A549 (cell line): Measurements from ENCODE around the gene FADS6. TPM values are rescaled to one million over a fixed set of nuclear protein-coding genes. Genes with fewer than 3 reads are reported as not detected.

ENCODE experiments used
- ATAC-seq, 2 experiments: fragments of 200-7000 bp in 1 of 2; fragments of >200 bp in 1 of 2; cut with Nextera tagmentation in 1 of 2; cut with Tn5 transposase in 1 of 2; 3 replicates each; pipeline versions ENCODE4 v1.8.0 to v1.9.1; 2018 to 2020; ENCODE audit warnings: mild to moderate bottlenecking in 1 of 2, moderate library complexity in 1 of 2
- CTCF ChIA-PET: fragments of 300-600 bp; sonication (Branson Sonifier 250); formaldehyde crosslinking; extraction: SDS; loops from one replicate; lab custom pipeline; 2021; ENCODE audit warnings: antibody characterized with exemption, inconsistent platforms; lab: Yijun Ruan, JAX
- POLR2A ChIA-PET: fragments of 350-600 bp; formaldehyde crosslinking; extraction: SDS; loops from one replicate; lab custom pipeline; 2021; ENCODE audit warnings: antibody characterized with exemption, inconsistent platforms; lab: Yijun Ruan, JAX
- DNase-seq, 2 experiments: peaks; one replicate each; pipeline versions ENCODE4 v3.0.0 to v3.0.0-alpha.2; 2011 to 2016; ENCODE audit warnings: low read depth in 1 of 2, low spot score in 1 of 2
- FAIRE-seq: peaks from 2 replicates; lab custom pipeline; 2011; peaks lifted over from hg19 to GRCh38; lab: Jason Lieb, UNC
- H3K27ac ChIP-seq, 2 experiments: fragments of >200 bp; sonication (Bioruptor Twin); formaldehyde crosslinking; 3 replicates each; pipeline ENCODE4 v1.5.1; 2016 to 2017
- H3K4me1 ChIP-seq: fragments of >200 bp; sonication (Bioruptor Twin); formaldehyde crosslinking; 3 replicates; pipeline ENCODE4 v1.6.1; 2016
- H3K4me2 ChIP-seq: fragments of >200 bp; sonication (Bioruptor Twin); formaldehyde crosslinking; 3 replicates; pipeline ENCODE4 v1.6.1; 2016
- H3K4me3 ChIP-seq: fragments of >200 bp; sonication (Bioruptor Twin); formaldehyde crosslinking; 3 replicates; pipeline ENCODE4 v1.5.1; 2016
- H3K9me3 ChIP-seq: fragments of >200 bp; sonication (Bioruptor Twin); formaldehyde crosslinking; 3 replicates; pipeline ENCODE4 v1.6.1; 2016
- CHD2 ChIP-seq: fragments of 150-350 bp; IDR thresholded peaks from 2 replicates; pipeline ENCODE4 v1.6.1; 2014; ENCODE audit warnings: low read length; ENCODE audit not compliant: partially characterized antibody
- EHMT2 ChIP-seq: fragments of 200-600 bp; sonication (generic); IDR thresholded peaks from 2 replicates; pipeline ENCODE4 v1.6.1; 2016; ENCODE audit warnings: antibody characterized with exemption, low read depth, mild to moderate bottlenecking, moderate library complexity
- ESRRA ChIP-seq: fragments of 150-350 bp; IDR thresholded peaks from 2 replicates; pipeline ENCODE4 v1.6.1; 2014; ENCODE audit warnings: mild to moderate bottlenecking, low read length, borderline replicate concordance
- FOSL2 ChIP-seq, 2 experiments: fragments of 450-650 bp in 1 of 2; fragments of >200 bp in 1 of 2; sonication (Bioruptor Twin) in 1 of 2; formaldehyde crosslinking; IDR thresholded peaks; 2 replicates each; pipeline versions ENCODE4 v1.5.0 to v1.6.1; 2016 to 2020; ENCODE audit warnings: mild to moderate bottlenecking in 1 of 2, moderate library complexity in 1 of 2
- FOXS1 ChIP-seq: fragments of 250-450 bp; sonication (Bioruptor Pico); IDR thresholded peaks from 2 replicates; pipeline ENCODE4 v1.5.0; 2020; ENCODE audit warnings: mild to moderate bottlenecking, moderate library complexity
- GATA3 ChIP-seq: IDR thresholded peaks from 2 replicates; pipeline ENCODE4 v1.6.1; 2012; ENCODE audit warnings: borderline replicate concordance
- HDAC2 ChIP-seq: fragments of 200-600 bp; sonication (generic); IDR thresholded peaks from 2 replicates; pipeline ENCODE4 v1.6.1; 2016
- HOXA7 ChIP-seq: fragments of 250-450 bp; sonication (Bioruptor Pico); IDR thresholded peaks from 2 replicates; pipeline ENCODE4 v1.5.0; 2020; ENCODE audit warnings: mild to moderate bottlenecking, moderate library complexity
- HOXB13 ChIP-seq: fragments of 250-450 bp; sonication (Bioruptor Pico); IDR thresholded peaks from 2 replicates; pipeline ENCODE4 v1.5.0; 2020; ENCODE audit warnings: low read depth, mild to moderate bottlenecking, moderate library complexity
- HOXB5 ChIP-seq: fragments of 250-450 bp; sonication (Bioruptor Pico); IDR thresholded peaks from 2 replicates; pipeline ENCODE4 v1.5.0; 2020; ENCODE audit warnings: mild to moderate bottlenecking, moderate library complexity
- JUN ChIP-seq, 2 experiments: fragments of >200 bp; sonication (Bioruptor Twin); formaldehyde crosslinking; IDR thresholded peaks; 2 replicates in 1 of 2; 3 replicates in 1 of 2; pipeline ENCODE4 v1.6.1; 2016 to 2017
- JUNB ChIP-seq: fragments of >200 bp; sonication (Bioruptor Twin); formaldehyde crosslinking; IDR thresholded peaks from 2 replicates; pipeline ENCODE4 v1.6.1; 2016
- KDM1A ChIP-seq: fragments of 200-600 bp; sonication (generic); IDR thresholded peaks from 2 replicates; pipeline ENCODE4 v1.6.1; 2016; ENCODE audit warnings: low read depth, mild to moderate bottlenecking
- MAFK ChIP-seq: fragments of 450-650 bp; IDR thresholded peaks from 2 replicates; pipeline ENCODE4 v1.6.1; 2014; ENCODE audit not compliant: partially characterized antibody
- MAZ ChIP-seq: fragments of 150-350 bp; IDR thresholded peaks from 2 replicates; pipeline ENCODE4 v1.6.1; 2014; ENCODE audit warnings: antibody characterized with exemption, low read depth, low read length, borderline replicate concordance
- NPAS2 ChIP-seq: fragments of 250-450 bp; sonication (Bioruptor Pico); IDR thresholded peaks from 2 replicates; pipeline ENCODE4 v1.8.0; 2022; ENCODE audit warnings: mild to moderate bottlenecking, moderate library complexity, borderline replicate concordance
- PHF8 ChIP-seq: fragments of 200-600 bp; sonication (generic); IDR thresholded peaks from 2 replicates; pipeline ENCODE4 v1.6.1; 2016; ENCODE audit warnings: low read depth, mild to moderate bottlenecking, antibody characterized with exemption, moderate library complexity, borderline replicate concordance
- POLR2A ChIP-seq: IDR thresholded peaks from 2 replicates; pipeline ENCODE4 v1.6.1; 2012; ENCODE audit warnings: mild to moderate bottlenecking, low read length
- RAD21 ChIP-seq, 2 experiments: fragments of >200 bp in 1 of 2; sonication (Bioruptor Twin) in 1 of 2; formaldehyde crosslinking in 1 of 2; IDR thresholded peaks in 1 of 2; conservative IDR thresholded peaks in 1 of 2; 2 replicates in 1 of 2; 3 replicates in 1 of 2; pipeline ENCODE4 v1.6.1; 2012 to 2018; ENCODE audit warnings: inconsistent platforms in 1 of 2
- RFX5 ChIP-seq: fragments of 450-650 bp; IDR thresholded peaks from 2 replicates; pipeline ENCODE4 v1.7.1; 2014; ENCODE audit warnings: antibody characterized with exemption, mild to moderate bottlenecking, moderate library complexity
- SMC3 ChIP-seq: fragments of >200 bp; sonication (Bioruptor Twin); formaldehyde crosslinking; IDR thresholded peaks from 3 replicates; pipeline ENCODE4 v1.6.1; 2018; ENCODE audit warnings: inconsistent platforms
- SREBF2 ChIP-seq: fragments of 450-650 bp; IDR thresholded peaks from 2 replicates; pipeline ENCODE4 v1.6.1; 2014; ENCODE audit warnings: mild to moderate bottlenecking, moderate library complexity
- TFCP2L1 ChIP-seq: fragments of 250-450 bp; sonication (Bioruptor Pico); IDR thresholded peaks from 2 replicates; pipeline ENCODE4 v1.5.0; 2021; ENCODE audit warnings: mild to moderate bottlenecking
- ZC3H11A ChIP-seq: fragments of 450-650 bp; IDR thresholded peaks from 2 replicates; pipeline ENCODE4 v1.6.1; 2014; ENCODE audit warnings: antibody characterized with exemption, mild to moderate bottlenecking
- ZFP36 ChIP-seq: fragments of 450-650 bp; IDR thresholded peaks from 2 replicates; pipeline ENCODE4 v1.6.1; 2014; ENCODE audit warnings: borderline replicate concordance; ENCODE audit not compliant: partially characterized antibody
- WGBS: methylation state at CpG from one replicate; pipeline ENCODE4 v1.1.6; 2017; ENCODE audit errors: missing lambda C conversion rate; 5-methylcytosine and 5-hydroxymethylcytosine counted together
- polyA plus RNA-seq, 4 experiments: library from polyadenylated mRNA; depleted of rRNA in 3 of 4; stranded (reverse); fragments of >200 nt; fragmentation: RNase III in 1 of 4; extraction: RNeasy Plus Mini Kit Qiagen cat#74134 plus additional on column Dnase treatment in 1 of 4; gene quantifications; 2 replicates in 3 of 4; 3 replicates in 1 of 4; pipeline ENCODE4 v1.2.3, GENCODE V29; 2011 to 2017
- TF ChIP-seq, protein P1 (sequence below): IDR thresholded peaks from 2 replicates; pipeline ENCODE4 v1.6.1; 2012
- TF ChIP-seq, protein P2 (sequence below): fragments of >200 bp; sonication (Bioruptor Twin); formaldehyde crosslinking; IDR thresholded peaks from 3 replicates; pipeline ENCODE4 v1.5.1; 2016
- TF ChIP-seq, protein P3 (sequence below): fragments of >200 bp; sonication (Bioruptor Twin); formaldehyde crosslinking; IDR thresholded peaks from 3 replicates; pipeline ENCODE4 v1.6.1; 2016
- TF ChIP-seq, protein P4 (sequence below): fragments of 200-600 bp; sonication (generic); IDR thresholded peaks from 2 replicates; pipeline ENCODE4 v1.6.1; 2016; ENCODE audit warnings: antibody characterized with exemption, mild to moderate bottlenecking, moderate library complexity
- TF ChIP-seq, protein P5 (sequence below): fragments of 450-650 bp; IDR thresholded peaks from 2 replicates; pipeline ENCODE4 v1.6.1; 2014; ENCODE audit warnings: antibody characterized with exemption

The FADS6 gene
- polyA plus RNA-seq, 2 of the 4 experiments (the other 2 are of a cell fraction) = 0.04 TPM; not detected in 1

DNA sequence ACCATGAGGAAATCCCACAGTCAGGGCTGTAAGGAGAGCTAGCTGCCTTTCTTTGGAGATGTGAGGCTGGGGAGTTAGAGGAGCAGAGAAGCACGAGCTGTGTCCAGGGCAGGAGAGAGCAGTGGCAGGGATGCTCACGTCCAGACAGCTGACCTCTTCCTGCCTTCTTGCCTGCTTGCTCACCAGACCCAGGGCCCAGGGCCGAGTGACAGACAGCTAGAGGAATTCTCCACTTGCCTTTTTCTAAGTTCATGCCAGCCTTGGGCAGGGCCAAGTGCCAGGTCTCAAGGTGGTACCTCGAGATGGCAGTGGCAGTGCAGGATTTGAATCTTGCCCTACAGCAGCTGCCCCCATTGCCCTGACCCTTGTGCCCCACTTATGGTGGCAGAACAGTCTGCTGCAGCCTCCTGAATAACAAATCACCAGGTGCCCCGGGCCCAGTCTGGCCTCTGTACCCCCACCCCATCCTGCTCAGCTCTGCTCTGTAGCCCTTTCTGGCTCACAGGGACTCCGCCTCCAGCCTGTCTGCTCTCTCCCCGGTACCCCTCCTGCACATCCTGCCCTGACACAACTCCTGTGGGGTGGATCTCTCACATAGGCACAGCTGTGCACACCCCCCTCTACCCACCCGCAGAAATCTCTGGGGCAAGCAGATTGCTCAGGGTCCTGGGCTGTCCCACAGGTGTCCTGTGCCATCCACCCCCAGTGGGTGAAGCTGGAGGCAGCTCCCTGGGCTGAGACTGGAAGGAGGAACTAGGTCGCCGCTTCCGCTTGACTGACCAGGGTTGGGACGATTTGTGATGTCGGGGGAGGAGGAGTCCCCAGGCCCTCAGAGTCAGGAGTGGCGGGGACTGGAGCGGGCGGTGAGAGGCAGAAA lies 59.7 kb downstream of the FADS6 start:
- 69% methylated on average over 16 of the region's 16 CpGs for WGBS
- Histone ChIP-seq H3K4me2 (no peak overlapping the region), H3K9me3 (no peaks in the 10 kb centered on the region), H3K27ac (no peak overlapping the region), H3K4me1 (no peaks in the 10 kb centered on the region; the same call in 2 of the 3 replicates), H3K4me3 (no peak overlapping the region)
- ChIA-PET POLR2A (interaction anchor here (1.1 kb wide), 1 partner anchor 39 kb away, joined by 3 read pairs; the partner anchor contains the start of gene FDXR), CTCF (interaction anchor here (0.8 to 3.5 kb wide), 16 partner anchors 8 to 177 kb away, joined by 3 to 27 read pairs (median 4); partner anchors contain the start of gene GRIN2C)
- ATAC-seq = peak; percentile 45 to 62; a peak in 4 of 6 replicates
- FAIRE-seq = no peak
- DNase-seq = no peak
- TF ChIP-seq KDM1A = no peak
- TF ChIP-seq, protein P1, sequence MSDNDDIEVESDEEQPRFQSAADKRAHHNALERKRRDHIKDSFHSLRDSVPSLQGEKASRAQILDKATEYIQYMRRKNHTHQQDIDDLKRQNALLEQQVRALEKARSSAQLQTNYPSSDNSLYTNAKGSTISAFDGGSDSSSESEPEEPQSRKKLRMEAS = no peak
- TF ChIP-seq ESRRA = no peak
- TF ChIP-seq POLR2A = no peak
- TF ChIP-seq, protein P2, sequence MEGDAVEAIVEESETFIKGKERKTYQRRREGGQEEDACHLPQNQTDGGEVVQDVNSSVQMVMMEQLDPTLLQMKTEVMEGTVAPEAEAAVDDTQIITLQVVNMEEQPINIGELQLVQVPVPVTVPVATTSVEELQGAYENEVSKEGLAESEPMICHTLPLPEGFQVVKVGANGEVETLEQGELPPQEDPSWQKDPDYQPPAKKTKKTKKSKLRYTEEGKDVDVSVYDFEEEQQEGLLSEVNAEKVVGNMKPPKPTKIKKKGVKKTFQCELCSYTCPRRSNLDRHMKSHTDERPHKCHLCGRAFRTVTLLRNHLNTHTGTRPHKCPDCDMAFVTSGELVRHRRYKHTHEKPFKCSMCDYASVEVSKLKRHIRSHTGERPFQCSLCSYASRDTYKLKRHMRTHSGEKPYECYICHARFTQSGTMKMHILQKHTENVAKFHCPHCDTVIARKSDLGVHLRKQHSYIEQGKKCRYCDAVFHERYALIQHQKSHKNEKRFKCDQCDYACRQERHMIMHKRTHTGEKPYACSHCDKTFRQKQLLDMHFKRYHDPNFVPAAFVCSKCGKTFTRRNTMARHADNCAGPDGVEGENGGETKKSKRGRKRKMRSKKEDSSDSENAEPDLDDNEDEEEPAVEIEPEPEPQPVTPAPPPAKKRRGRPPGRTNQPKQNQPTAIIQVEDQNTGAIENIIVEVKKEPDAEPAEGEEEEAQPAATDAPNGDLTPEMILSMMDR = no peak
- TF ChIP-seq ZC3H11A = no peak
- no peak for TF ChIP-seq RAD21 (conservative IDR thresholded peaks at IDR 0.05 in 1 of 2, IDR thresholded peaks at IDR 0.05 in 1 of 2)
- no peak for TF ChIP-seq SMC3
- TF ChIP-seq SREBF2 = no peak
- no peak for TF ChIP-seq MAFK
- TF ChIP-seq, protein P3, sequence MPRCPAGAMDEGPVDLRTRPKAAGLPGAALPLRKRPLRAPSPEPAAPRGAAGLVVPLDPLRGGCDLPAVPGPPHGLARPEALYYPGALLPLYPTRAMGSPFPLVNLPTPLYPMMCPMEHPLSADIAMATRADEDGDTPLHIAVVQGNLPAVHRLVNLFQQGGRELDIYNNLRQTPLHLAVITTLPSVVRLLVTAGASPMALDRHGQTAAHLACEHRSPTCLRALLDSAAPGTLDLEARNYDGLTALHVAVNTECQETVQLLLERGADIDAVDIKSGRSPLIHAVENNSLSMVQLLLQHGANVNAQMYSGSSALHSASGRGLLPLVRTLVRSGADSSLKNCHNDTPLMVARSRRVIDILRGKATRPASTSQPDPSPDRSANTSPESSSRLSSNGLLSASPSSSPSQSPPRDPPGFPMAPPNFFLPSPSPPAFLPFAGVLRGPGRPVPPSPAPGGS = no peak
- no peak for TF ChIP-seq HOXB5 (CRISPR knock-in tag)
- no peak for TF ChIP-seq GATA3
- TF ChIP-seq HOXA7 = no peak
- TF ChIP-seq RFX5 = no peak
- TF ChIP-seq HOXB13 (CRISPR knock-in tag) = no peak
- TF ChIP-seq TFCP2L1 (CRISPR knock-in tag) = no peak

DNA sequence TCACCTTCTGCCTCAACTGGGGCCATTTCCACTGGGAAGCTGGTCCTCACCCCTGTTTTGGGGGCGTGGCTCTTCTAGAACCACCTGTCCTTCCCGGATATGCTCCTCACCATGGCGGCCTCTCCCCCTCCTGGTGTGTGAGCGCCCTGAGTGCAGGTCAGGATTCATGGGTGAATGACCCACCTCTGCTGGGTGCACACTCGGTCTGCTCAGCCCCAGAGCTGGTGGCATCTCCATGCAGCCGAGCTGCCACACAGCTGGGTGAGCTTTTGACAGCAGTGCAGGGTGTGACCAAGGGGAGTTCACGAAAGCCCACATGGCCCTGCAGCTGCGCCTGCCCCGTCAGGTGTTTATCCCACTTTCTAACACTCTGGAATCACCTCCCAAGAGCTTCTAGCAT lies 61.0 kb downstream of the FADS6 start:
- Histone ChIP-seq H3K4me1 (no peaks in the 10 kb centered on the region; the same call in 2 of the 3 replicates), H3K4me3 (no peak overlapping the region), H3K4me2 (no peak overlapping the region), H3K27ac (no peak overlapping the region), H3K9me3 (no peaks in the 10 kb centered on the region)
- CTCF ChIA-PET = interaction anchor here (1.6 to 14.6 kb wide), 9 partner anchors 11 to 87 kb away, joined by 4 to 131 read pairs (median 11); partner anchors contain the start of gene GRIN2C
- 91% methylated on average over 9 of the region's 9 CpGs for WGBS
- POLR2A ChIA-PET = no interaction called here
- DNase-seq (no peak), ATAC-seq (no peak), FAIRE-seq (no peak)
- TF ChIP-seq RAD21 (conservative IDR thresholded peaks at IDR 0.05 in 1 of 2, IDR thresholded peaks at IDR 0.05 in 1 of 2) (no peak), FOSL2 (IDR thresholded peaks at IDR 0.05) (no peak), FOSL2 (CRISPR knock-in tag; IDR thresholded peaks at IDR 0.05) (no peak), MAZ (no peak), EHMT2 (no peak), JUNB (no peak), JUN (IDR thresholded peaks at IDR 0.05) (no peak), NPAS2 (CRISPR knock-in tag) (no peak), CHD2 (no peak), HDAC2 (no peak), MAFK (no peak), PHF8 (no peak), FOXS1 (no peak), ZFP36 (no peak)
- TF ChIP-seq, protein P4, sequence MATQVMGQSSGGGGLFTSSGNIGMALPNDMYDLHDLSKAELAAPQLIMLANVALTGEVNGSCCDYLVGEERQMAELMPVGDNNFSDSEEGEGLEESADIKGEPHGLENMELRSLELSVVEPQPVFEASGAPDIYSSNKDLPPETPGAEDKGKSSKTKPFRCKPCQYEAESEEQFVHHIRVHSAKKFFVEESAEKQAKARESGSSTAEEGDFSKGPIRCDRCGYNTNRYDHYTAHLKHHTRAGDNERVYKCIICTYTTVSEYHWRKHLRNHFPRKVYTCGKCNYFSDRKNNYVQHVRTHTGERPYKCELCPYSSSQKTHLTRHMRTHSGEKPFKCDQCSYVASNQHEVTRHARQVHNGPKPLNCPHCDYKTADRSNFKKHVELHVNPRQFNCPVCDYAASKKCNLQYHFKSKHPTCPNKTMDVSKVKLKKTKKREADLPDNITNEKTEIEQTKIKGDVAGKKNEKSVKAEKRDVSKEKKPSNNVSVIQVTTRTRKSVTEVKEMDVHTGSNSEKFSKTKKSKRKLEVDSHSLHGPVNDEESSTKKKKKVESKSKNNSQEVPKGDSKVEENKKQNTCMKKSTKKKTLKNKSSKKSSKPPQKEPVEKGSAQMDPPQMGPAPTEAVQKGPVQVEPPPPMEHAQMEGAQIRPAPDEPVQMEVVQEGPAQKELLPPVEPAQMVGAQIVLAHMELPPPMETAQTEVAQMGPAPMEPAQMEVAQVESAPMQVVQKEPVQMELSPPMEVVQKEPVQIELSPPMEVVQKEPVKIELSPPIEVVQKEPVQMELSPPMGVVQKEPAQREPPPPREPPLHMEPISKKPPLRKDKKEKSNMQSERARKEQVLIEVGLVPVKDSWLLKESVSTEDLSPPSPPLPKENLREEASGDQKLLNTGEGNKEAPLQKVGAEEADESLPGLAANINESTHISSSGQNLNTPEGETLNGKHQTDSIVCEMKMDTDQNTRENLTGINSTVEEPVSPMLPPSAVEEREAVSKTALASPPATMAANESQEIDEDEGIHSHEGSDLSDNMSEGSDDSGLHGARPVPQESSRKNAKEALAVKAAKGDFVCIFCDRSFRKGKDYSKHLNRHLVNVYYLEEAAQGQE = no peak
- TF ChIP-seq, protein P5, sequence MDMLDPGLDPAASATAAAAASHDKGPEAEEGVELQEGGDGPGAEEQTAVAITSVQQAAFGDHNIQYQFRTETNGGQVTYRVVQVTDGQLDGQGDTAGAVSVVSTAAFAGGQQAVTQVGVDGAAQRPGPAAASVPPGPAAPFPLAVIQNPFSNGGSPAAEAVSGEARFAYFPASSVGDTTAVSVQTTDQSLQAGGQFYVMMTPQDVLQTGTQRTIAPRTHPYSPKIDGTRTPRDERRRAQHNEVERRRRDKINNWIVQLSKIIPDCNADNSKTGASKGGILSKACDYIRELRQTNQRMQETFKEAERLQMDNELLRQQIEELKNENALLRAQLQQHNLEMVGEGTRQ = no peak
